Brain microvascular endothelial cell (primary cell): Measurements from ENCODE around the gene USP17L13.
"Not testable (repeated sequence)": the region's sequence is repeated elsewhere in the genome, so short reads cannot be mapped to it uniquely, and the experiment has no call there.

Experiments used
- DNase-seq: peaks from one replicate; pipeline ENCODE4 v3.0.0-alpha.2; 2020
- H3K27ac ChIP-seq: fragments of 250-450 bp; sonication (Bioruptor Pico); 2 replicates; pipeline ENCODE4 v1.5.1; 2020; ENCODE audit warnings: mild to moderate bottlenecking, moderate library complexity
- H3K27me3 ChIP-seq: fragments of 250-450 bp; sonication (Bioruptor Pico); replicated peaks from 2 replicates; pipeline ENCODE4 v1.5.1; 2020; ENCODE audit warnings: mild to moderate bottlenecking
- H3K36me3 ChIP-seq: fragments of 250-450 bp; sonication (Bioruptor Pico); replicated peaks from 2 replicates; pipeline ENCODE4 v1.5.1; 2020; ENCODE audit warnings: mild to moderate bottlenecking
- H3K4me3 ChIP-seq: 2 replicates; pipeline ENCODE4 v1.5.1; 2011; ENCODE audit warnings: low read depth, mild to moderate bottlenecking, control low read depth, low read length, moderate library complexity
- in situ Hi-C: cut with HindIII; loops from 2 replicates; pipeline ENCODE4 v1.10.0; 2017; ENCODE audit warnings: low sequenced_read_pairs, low pct_ligation_motif_present

USP17L13 gene

GRCh38 chr4:9224596-9224995 lies at the start of gene USP17L13:
USP17L13 (plus strand) TSS chr4:9224896; CDS start chr4:9224896, 0 bp downstream.
- H3K27me3 ChIP-seq, H3K4me3 ChIP-seq, in situ Hi-C loops, H3K36me3 ChIP-seq, DNase-seq, H3K27ac ChIP-seq: not testable (repeated sequence)

- H3K4me3 ChIP-seq, DNase-seq, H3K36me3 ChIP-seq, H3K27me3 ChIP-seq, in situ Hi-C loops, H3K27ac ChIP-seq: not testable (repeated sequence)
Observed at GRCh38 chr4:9210357-9210756, 14.3 kb upstream of the USP17L13 start, which contains the start of gene USP17L10. USP17L10 (plus strand) TSS chr4:9210657; CDS start chr4:9210657, 0 bp downstream.

- DNase-seq, H3K27me3 ChIP-seq, H3K36me3 ChIP-seq, in situ Hi-C loops, H3K27ac ChIP-seq, H3K4me3 ChIP-seq: not testable (repeated sequence)
Observed at GRCh38 chr4:9214701-9215100, 10.0 kb upstream of the USP17L13 start.

GRCh38 chr4:9215105-9215504 lies 9.6 kb upstream of the USP17L13 start, which contains the start of gene USP17L11:
USP17L11 (plus strand) TSS chr4:9215405; CDS start chr4:9215405, 0 bp downstream.
- H3K36me3 ChIP-seq, in situ Hi-C loops, H3K27me3 ChIP-seq, DNase-seq, H3K4me3 ChIP-seq, H3K27ac ChIP-seq: not testable (repeated sequence)

- H3K4me3 ChIP-seq, DNase-seq, H3K27ac ChIP-seq, H3K36me3 ChIP-seq, in situ Hi-C loops, H3K27me3 ChIP-seq: not testable (repeated sequence)
Observed at GRCh38 chr4:9219852-9220251, 4.8 kb upstream of the USP17L13 start, which contains the start of gene USP17L12. USP17L12 (plus strand) TSS chr4:9220152; CDS start chr4:9220152, 0 bp downstream.

- H3K4me3 ChIP-seq, DNase-seq, in situ Hi-C loops: not testable (repeated sequence)
Observed at GRCh38 chr4:9230249-9230648, 5.6 kb downstream of the USP17L13 start.

GRCh38 chr4:9234085-9234484 lies 9.4 kb downstream of the USP17L13 start, which contains the start of gene USP17L15:
USP17L15 (plus strand) TSS chr4:9234385; CDS start chr4:9234385, 0 bp downstream.
- H3K4me3 ChIP-seq, DNase-seq, H3K27ac ChIP-seq, in situ Hi-C loops, H3K27me3 ChIP-seq, H3K36me3 ChIP-seq: not testable (repeated sequence)

More at GRCh38 chr4:9230249-9230648, 5.6 kb downstream of the USP17L13 start:
- H3K36me3 ChIP-seq, H3K27ac ChIP-seq, H3K27me3 ChIP-seq: not testable (repeated sequence)

- DNase-seq, in situ Hi-C loops, H3K27ac ChIP-seq, H3K4me3 ChIP-seq, H3K27me3 ChIP-seq, H3K36me3 ChIP-seq: not testable (repeated sequence)
Observed at GRCh38 chr4:9238461-9238860, 13.8 kb downstream of the USP17L13 start.

- H3K27me3 ChIP-seq, H3K4me3 ChIP-seq, H3K27ac ChIP-seq, DNase-seq, in situ Hi-C loops, H3K36me3 ChIP-seq: not testable (repeated sequence)
Observed at GRCh38 chr4:9243579-9243978, 18.9 kb downstream of the USP17L13 start, which contains the start of gene USP17L17. USP17L17 (plus strand) TSS chr4:9243879; CDS start chr4:9243879, 0 bp downstream.

GRCh38 chr4:9247953-9248680 lies 23.4 kb downstream of the USP17L13 start, which contains the start of gene USP17L18:
USP17L18 (plus strand) TSS chr4:9248630; CDS start chr4:9248630, 0 bp downstream.
- in situ Hi-C loops, H3K36me3 ChIP-seq, H3K27ac ChIP-seq, H3K4me3 ChIP-seq, H3K27me3 ChIP-seq: not testable (repeated sequence)
- DNase-seq = peak; percentile 4

- H3K36me3 ChIP-seq, H3K27ac ChIP-seq, DNase-seq, in situ Hi-C loops, H3K4me3 ChIP-seq, H3K27me3 ChIP-seq: not testable (repeated sequence)
Observed at GRCh38 chr4:9253078-9253477, 28.4 kb downstream of the USP17L13 start, which contains the start of gene USP17L19. USP17L19 (plus strand) TSS chr4:9253378; CDS start chr4:9253378, 0 bp downstream.

GRCh38 chr4:9257824-9258223 lies 33.1 kb downstream of the USP17L13 start, which contains the start of gene USP17L20:
USP17L20 (plus strand) TSS chr4:9258124; CDS start chr4:9258124, 0 bp downstream.
- DNase-seq, H3K36me3 ChIP-seq, H3K4me3 ChIP-seq, H3K27me3 ChIP-seq, H3K27ac ChIP-seq, in situ Hi-C loops: not testable (repeated sequence)

- DNase-seq, in situ Hi-C loops, H3K4me3 ChIP-seq: not testable (repeated sequence)
Observed at GRCh38 chr4:9262572-9262971, 37.9 kb downstream of the USP17L13 start, which contains the start of gene USP17L21. USP17L21 (plus strand) TSS chr4:9262872; CDS start chr4:9262872, 0 bp downstream.

GRCh38 chr4:9267319-9267718 lies 42.6 kb downstream of the USP17L13 start, which contains the start of gene USP17L22:
USP17L22 (plus strand) TSS chr4:9267619; CDS start chr4:9267619, 0 bp downstream.
- DNase-seq, H3K4me3 ChIP-seq, H3K36me3 ChIP-seq, H3K27ac ChIP-seq, in situ Hi-C loops, H3K27me3 ChIP-seq: not testable (repeated sequence)

More at GRCh38 chr4:9262572-9262971, 37.9 kb downstream of the USP17L13 start, which contains the start of gene USP17L21:
- H3K27ac ChIP-seq, H3K27me3 ChIP-seq, H3K36me3 ChIP-seq: not testable (repeated sequence)
